GM12891 (cell line): Measurements from ENCODE around the gene NR6A1.

ENCODE experiments used
- POLR2A ChIP-seq: IDR thresholded peaks from 2 replicates; pipeline ENCODE4 v1.6.1; 2011; ENCODE audit warnings: low read depth, low read length, control low read depth
- POLR2AphosphoS5 ChIP-seq: IDR thresholded peaks from 2 replicates; pipeline ENCODE4 v1.6.1; 2011; ENCODE audit warnings: low read depth, low read length, control low read depth
- POU2F2 ChIP-seq: IDR thresholded peaks from 2 replicates; pipeline ENCODE4 v1.6.1; 2011; ENCODE audit warnings: low read depth, mild to moderate bottlenecking, control low read depth, low read length, moderate library complexity
- SPI1 ChIP-seq: IDR thresholded peaks from 2 replicates; pipeline ENCODE4 v1.6.1; 2011; ENCODE audit warnings: low read depth, low read length, control low read depth
- TAF1 ChIP-seq: IDR thresholded peaks from 2 replicates; pipeline ENCODE4 v1.6.1; 2011; ENCODE audit warnings: low read depth, low read length, control low read depth

GRCh38 chr9:124818431-124819281 lies 47.5 kb upstream of the NR6A1 start:
- TF ChIP-seq TAF1 = no peak
- TF ChIP-seq POLR2A = no peak
- no peak for TF ChIP-seq POLR2AphosphoS5
- TF ChIP-seq POU2F2 = no peak
- TF ChIP-seq SPI1 = no peak
